ENCODE results near the gene FMO5.
"Not testable (repeated sequence)": the region's sequence is repeated elsewhere in the genome, so short reads cannot be mapped to it uniquely, and the experiment has no call there.

FMO5 gene

GRCh38 chr1:147207192-147207591 is 17.9 kb downstream of the FMO5 start:
- no peak for DNase-seq (ENCODE audit: low read depth)

DNA sequence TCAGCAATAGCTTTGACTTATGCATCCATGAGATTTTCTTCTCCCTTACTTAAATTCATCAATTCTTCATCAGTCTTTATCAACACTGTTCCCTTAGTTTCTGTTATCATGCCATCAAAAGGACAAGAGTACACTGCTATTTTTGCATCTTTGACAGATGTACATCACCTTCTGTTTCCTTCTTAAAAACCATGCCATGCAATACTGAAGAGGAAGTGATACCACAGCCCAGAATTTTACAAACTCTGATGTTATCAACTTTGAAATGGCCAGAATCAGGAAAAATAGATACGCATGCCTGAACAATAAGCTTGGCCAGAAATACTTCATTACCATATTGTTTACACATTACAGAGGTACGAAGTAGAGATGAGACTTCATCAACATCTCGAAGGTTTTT is 21.1 kb downstream of the FMO5 start:
- no peak for DNase-seq (ENCODE audit: low read depth)

GRCh38 chr1:147202576-147202975 is 22.6 kb downstream of the FMO5 start:
- DNase-seq (ENCODE audit: low read depth) = no peak

DNA sequence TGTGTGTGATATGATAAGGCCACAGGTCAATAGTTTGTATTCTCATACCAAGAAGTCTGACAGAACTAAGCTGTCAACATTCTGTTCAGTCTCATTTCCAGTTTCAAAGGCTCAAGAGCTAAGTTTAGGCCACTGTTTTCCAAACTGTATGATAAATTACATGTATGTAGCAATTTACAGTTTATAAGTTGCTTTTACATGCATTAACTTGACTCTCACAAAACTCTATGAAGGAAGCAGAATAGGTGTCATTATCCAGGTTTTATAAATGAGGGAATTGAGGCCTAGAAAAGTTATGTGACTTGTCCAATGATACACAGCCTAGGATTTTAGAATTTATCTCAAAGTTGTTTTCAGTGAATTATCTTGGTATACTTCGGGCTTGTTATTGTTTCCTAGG is 23.4 kb downstream of the FMO5 start:
- DNase-seq (ENCODE audit: low read depth) = no peak

DNA sequence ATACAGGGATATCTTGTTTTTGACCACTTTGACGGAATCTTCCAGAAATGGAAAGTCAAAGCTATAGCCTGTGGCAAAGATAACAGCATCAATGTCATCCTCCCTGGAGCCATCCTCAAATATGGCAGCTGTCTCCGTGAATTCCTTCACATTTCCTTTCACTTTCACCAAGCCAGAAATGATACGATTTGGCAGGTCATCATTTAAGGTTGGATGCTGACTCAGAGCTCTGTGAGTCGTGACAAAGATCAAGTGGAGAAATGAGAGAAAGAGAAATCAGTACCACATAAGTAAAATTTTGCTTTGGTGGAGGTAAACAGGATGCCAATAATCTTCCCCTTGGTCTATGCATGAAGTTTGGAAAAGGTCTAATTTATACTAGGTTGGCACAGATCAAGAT is 23.9 kb downstream of the FMO5 start:
- DNase-seq (ENCODE audit: low read depth) = no peak

DNA sequence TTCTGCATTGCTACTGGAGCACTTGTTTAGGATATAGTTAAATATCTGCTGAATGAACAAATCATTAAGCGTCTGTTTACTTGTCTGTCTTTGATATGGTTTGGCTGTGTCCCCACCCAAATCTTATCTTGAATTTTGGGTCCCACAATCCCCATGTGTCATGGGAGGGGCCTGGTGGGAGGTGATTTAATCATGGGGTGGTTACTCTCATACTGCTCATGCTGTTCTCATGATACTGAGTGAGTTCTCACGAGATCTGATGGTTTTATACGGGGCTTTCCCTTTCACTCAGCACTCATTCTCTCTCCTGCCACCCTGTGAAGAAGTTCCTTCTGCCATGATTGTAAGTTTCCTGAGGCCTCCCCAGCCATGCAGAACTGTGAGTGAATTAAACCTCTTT is 27.8 kb downstream of the FMO5 start:
- not testable (repeated sequence) for DNase-seq (ENCODE audit: low read depth)

- no peak for DNase-seq (ENCODE audit: low read depth)
These were observed 35.6 kb downstream of the FMO5 start for GRCh38 chr1:147189514-147189913.

DNA sequence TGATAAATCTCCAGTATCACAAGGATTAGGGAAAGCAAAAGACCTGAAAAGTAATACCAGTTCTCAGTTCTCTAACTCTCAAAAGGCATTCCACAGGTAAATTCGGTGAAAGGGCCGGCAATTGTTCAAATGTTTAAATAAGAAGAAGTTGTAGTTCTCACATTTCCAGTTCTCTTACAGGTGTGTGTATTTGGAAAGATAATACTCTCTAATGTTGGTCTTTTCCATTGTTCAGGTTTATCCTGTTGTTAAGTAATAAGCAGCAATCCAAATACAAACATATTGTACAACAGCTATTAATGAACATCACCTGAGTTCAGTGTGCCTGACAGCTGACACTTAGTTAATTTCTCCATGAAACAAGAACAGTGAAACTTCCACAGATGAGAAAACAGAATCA is 39.7 kb downstream of the FMO5 start:
- no peak for DNase-seq (ENCODE audit: low read depth)

GRCh38 chr1:147177611-147178380 is 47.3 kb downstream of the FMO5 start:
- DNase-seq (ENCODE audit: low read depth) = no peak

DNA sequence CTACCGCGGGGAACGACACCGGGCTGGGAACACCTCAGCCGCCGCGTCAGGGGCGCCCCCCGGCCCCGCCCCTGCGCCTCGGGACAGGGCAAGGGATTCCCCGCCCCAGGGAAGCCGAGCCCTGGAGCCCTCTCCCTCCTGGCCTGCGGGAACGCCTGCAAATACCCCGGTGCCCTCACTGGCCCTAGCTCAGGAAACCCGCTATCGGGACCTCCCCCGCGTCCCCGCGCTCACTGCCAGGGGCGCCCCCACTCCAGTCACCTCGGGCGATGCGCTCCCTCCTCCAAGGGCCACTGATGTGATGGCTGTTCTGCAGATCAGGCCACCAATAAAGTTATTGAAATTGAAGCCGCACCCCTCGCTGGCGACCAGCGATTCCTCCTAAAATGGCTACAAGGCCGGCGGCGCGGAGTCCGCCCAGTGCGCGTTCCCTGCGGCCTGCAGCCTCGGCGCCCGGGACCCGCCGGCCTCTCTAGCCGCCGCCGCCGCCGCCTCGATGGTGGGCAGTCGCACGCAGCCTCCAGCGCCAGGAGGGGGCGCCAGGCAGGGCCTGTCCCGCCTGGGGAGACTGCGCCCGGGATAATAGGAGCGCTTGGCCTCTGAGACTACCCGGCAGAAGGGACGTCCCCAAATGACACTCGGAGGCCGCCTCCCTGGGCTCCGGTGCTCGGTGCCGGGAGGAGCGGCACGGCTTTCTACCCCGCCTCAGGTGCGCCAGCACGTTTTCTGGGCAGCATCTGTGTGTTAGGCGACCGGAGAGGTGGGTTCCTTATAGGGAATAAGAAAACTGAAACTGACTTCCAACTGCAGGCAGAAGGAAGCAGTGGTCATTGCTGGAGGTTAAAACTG is 52.7 kb downstream of the FMO5 start, which contains the start of gene PRKAB2:
Gene PRKAB2, minus strand, starts transcription at position 303 of the 849 bp plus-strand sequence. CDS start 326 bp downstream, outside the sequence.
- DNase-seq (ENCODE audit: low read depth) = peak; percentile 84

GRCh38 chr1:147171399-147172167 is 53.6 kb downstream of the FMO5 start:
- no peak for DNase-seq (ENCODE audit: low read depth)

- DNase-seq (ENCODE audit: low read depth) = no peak
These were observed 55.1 kb downstream of the FMO5 start for GRCh38 chr1:147169840-147170674.

DNA sequence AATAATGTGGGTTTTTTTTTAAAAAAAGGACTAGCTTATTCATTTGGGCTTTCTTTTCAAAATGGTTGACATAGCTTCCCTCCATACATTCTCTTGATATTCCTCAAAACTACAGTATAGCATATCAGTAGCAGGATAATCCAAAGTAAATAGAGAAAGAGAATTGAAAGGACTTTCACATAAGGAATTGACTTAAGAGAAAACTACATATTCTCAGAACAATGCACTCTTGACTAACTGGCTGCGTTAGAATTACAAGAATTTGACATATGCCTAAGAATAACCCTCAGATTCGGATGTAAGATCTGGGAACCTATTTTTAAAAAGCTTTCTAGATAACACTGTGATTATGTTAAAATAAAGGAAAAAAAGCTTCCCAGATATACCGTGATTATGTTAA is 56.0 kb downstream of the FMO5 start:
- no peak for DNase-seq (ENCODE audit: low read depth)

GRCh38 chr1:147168626-147169058 is 56.5 kb downstream of the FMO5 start:
- no peak for DNase-seq (ENCODE audit: low read depth)

- peak; percentile 88 for DNase-seq (ENCODE audit: low read depth)
These were observed 57.8 kb downstream of the FMO5 start for GRCh38 chr1:147167365-147167764.

DNA sequence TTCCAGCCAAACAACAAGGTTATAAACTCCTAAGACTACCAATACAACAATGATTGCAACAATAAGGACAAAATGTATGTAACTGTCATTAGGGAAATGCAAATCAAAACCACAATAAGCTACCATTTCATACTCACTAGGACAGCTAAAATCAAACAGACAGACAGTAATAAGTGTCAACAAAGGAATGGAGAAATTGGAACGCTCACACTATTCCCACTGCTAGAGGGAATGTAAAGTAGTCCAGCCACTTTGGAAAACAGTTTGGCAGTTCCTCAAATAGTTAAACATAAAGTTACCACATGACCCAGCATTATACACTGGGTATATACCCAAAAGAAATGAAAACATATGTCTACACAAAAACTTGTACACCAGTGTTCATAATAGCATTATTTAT is 62.1 kb downstream of the FMO5 start:
- no peak for DNase-seq (ENCODE audit: low read depth)

- no peak for DNase-seq (ENCODE audit: low read depth)
These were observed 63.0 kb downstream of the FMO5 start for GRCh38 chr1:147162093-147162492.

DNA sequence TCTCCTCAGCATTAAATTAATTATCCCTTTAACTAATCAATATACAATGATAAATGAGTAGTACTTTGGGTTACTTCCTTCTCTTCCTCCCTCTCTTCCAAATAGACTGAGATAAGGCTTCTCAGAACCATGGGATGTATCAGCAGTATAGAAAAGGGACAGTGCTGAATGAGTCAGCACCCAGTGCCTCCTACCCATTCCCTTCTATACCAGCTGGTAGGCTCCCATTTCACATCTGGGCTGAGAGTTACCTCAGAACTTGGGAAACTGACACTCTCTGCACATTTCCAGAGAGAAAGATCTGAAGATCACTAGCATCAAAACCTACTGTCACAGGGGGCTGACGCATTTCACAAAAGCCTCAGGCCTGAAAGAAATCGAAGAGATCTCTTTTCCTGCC is 68.0 kb downstream of the FMO5 start:
- DNase-seq (ENCODE audit: low read depth) = not testable (repeated sequence)

GRCh38 chr1:147156642-147157041 is 68.5 kb downstream of the FMO5 start:
- DNase-seq (ENCODE audit: low read depth) = no peak

GRCh38 chr1:147152772-147153171 is 72.4 kb downstream of the FMO5 start:
- DNase-seq (ENCODE audit: low read depth) = no peak

DNA sequence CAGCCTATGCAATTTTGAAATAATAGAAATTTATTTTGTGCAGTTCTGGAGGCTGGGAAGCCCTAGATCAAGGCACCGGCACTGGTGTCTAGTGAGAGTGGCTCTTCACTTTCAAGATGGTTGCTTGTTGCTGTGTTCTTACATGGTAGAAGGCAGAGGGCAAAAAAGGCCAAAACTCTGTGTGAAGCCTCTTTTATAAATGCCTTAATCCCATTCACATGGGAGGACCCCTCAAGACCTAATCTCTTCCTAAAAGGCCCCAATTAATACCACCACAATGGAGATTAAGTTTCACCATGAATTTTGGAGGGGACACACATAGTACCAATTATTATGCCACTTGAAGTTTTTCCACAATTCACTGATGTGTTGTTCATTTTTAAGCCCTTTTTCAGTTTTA is 73.9 kb downstream of the FMO5 start:
- no peak for DNase-seq (ENCODE audit: low read depth)

Data from non-pigmented ciliary epithelial cell (primary cell).